K562 (cell line): ENCODE data around the gene YJU2. TPM values are rescaled to one million over a fixed set of nuclear protein-coding genes. Genes with fewer than 3 reads are reported as not detected.

Experiments used
- ATAC-seq: fragments of 200-7000 bp; cut with Tn5 transposase; 3 replicates; pipeline ENCODE4 v1.9.1; 2020; ENCODE audit warnings: moderate library complexity
- BruUV-seq: library from RNA; stranded (reverse); fragments of 400-500 nt; replicated peaks from 2 replicates; lab custom pipeline; 2021; lab: Mats Ljungman, UMichigan
- CTCF ChIA-PET: fragments of 300-600 bp; formaldehyde crosslinking; extraction: SDS; loops from one replicate; lab custom pipeline; 2021; ENCODE audit warnings: low intra/inter-chr PET ratio; lab: Yijun Ruan, JAX
- POLR2A ChIA-PET: fragments of 300-600, 350-650 bp; sonication (Branson Sonifier 250); formaldehyde crosslinking; extraction: SDS; loops from one replicate; lab custom pipeline; 2021; ENCODE audit warnings: antibody characterized with exemption, inconsistent platforms; lab: Yijun Ruan, JAX
- DNase-seq, 4 experiments: peaks; one replicate each; pipeline versions ENCODE4 v3.0.0 to v3.0.0-alpha.2; 2011 to 2018; ENCODE audit warnings: low spot score in 3 of 4, mixed read lengths in 3 of 4; ENCODE audit errors: extremely low read depth in 1 of 4
- FAIRE-seq: peaks from 2 replicates; lab custom pipeline; 2011; peaks lifted over from hg19 to GRCh38; lab: Jason Lieb, UNC
- H2AFZ ChIP-seq: 2 replicates; pipeline ENCODE4 v1.6.0; 2011; ENCODE audit warnings: low read depth, low read length, control low read depth, inconsistent platforms
- H3K27ac ChIP-seq: fragments of 200-600 bp; 3 replicates; pipeline ENCODE4 v1.8.0; 2011; ENCODE audit warnings: low read depth, mild to moderate bottlenecking, control low read depth, inconsistent platforms, low read length, moderate library complexity, mixed read lengths; ENCODE audit errors: extremely low read depth
- H3K27me3 ChIP-seq, 2 experiments: fragments of 300-600 bp in 1 of 2; 2 replicates in 1 of 2; 3 replicates in 1 of 2; pipeline versions ENCODE4 v1.6.0 to v1.8.0; 2011; ENCODE audit warnings: inconsistent platforms in 2 of 2, low read length in 2 of 2, mild to moderate bottlenecking in 1 of 2, mixed read lengths in 1 of 2, moderate library complexity in 1 of 2; ENCODE audit not compliant: control insufficient read depth in 2 of 2, insufficient read depth in 2 of 2
- H3K36me3 ChIP-seq: fragments of 300-600 bp; 3 replicates; pipeline ENCODE4 v1.8.0; 2011; ENCODE audit warnings: mild to moderate bottlenecking, low read length, inconsistent platforms; ENCODE audit not compliant: control insufficient read depth, insufficient read depth
- H3K4me1 ChIP-seq, 2 experiments: fragments of 200-600 bp in 1 of 2; replicated peaks in 1 of 2; 2 replicates in 1 of 2; 3 replicates in 1 of 2; pipeline versions ENCODE4 v1.5.1 to v1.8.0; 2011; ENCODE audit warnings: inconsistent platforms in 2 of 2, low read length in 2 of 2, mild to moderate bottlenecking in 1 of 2, mixed read lengths in 1 of 2, moderate library complexity in 1 of 2; ENCODE audit not compliant: control insufficient read depth in 2 of 2, insufficient read depth in 2 of 2
- H3K4me2 ChIP-seq: 2 replicates; pipeline ENCODE4 v1.6.1; 2011; ENCODE audit warnings: low read length, control low read depth, inconsistent platforms, mixed read lengths; ENCODE audit not compliant: insufficient read depth
- H3K4me3 ChIP-seq: fragments of 200-600 bp; sonication (generic), shearing (Covaris generic); 2 replicates; pipeline ENCODE4 v1.5.1; 2016; ENCODE audit warnings: control low read depth, inconsistent platforms
- H3K79me2 ChIP-seq: fragments of 200-600 bp; 3 replicates; pipeline ENCODE4 v1.8.0; 2011; ENCODE audit warnings: low read length, inconsistent platforms; ENCODE audit not compliant: control insufficient read depth, insufficient read depth
- H3K9ac ChIP-seq, 2 experiments: 2 replicates each; pipeline versions ENCODE4 v1.6.0 to v1.6.1; 2011; ENCODE audit warnings: low read depth in 2 of 2, low read length in 2 of 2, control low read depth in 1 of 2, inconsistent platforms in 1 of 2, mild to moderate bottlenecking in 1 of 2, mixed read lengths in 1 of 2; ENCODE audit not compliant: insufficient read depth in 1 of 2
- H3K9me1 ChIP-seq: one replicate; pipeline ENCODE4 v1.6.0; 2011; ENCODE audit warnings: inconsistent platforms, mild to moderate bottlenecking, low read length, moderate library complexity; ENCODE audit not compliant: control insufficient read depth, insufficient read depth
- H3K9me3 ChIP-seq: replicated peaks from 2 replicates; pipeline ENCODE4 v1.5.1; 2011; ENCODE audit warnings: low read depth, low read length, inconsistent platforms; ENCODE audit not compliant: control insufficient read depth, insufficient read depth
- H4K20me1 ChIP-seq: replicated peaks from 2 replicates; pipeline ENCODE4 v1.6.1; 2011; ENCODE audit warnings: low read length, inconsistent platforms, mixed read lengths; ENCODE audit not compliant: control insufficient read depth, insufficient read depth
- MED1 ChIP-seq: sonication (generic); formaldehyde crosslinking; IDR thresholded peaks from 2 replicates; pipeline ENCODE4 v1.8.1; 2023; ENCODE audit warnings: missing genetic modification reagents, borderline replicate concordance
- WGBS: fragments of 100-300 bp; shearing (Covaris generic); methylation state at CpG from one replicate; pipeline ENCODE4 v1.1.6; 2016; ENCODE audit warnings: low coverage, mixed read lengths; ENCODE audit not compliant: insufficient coverage; ENCODE audit errors: missing lambda C conversion rate; 5-methylcytosine and 5-hydroxymethylcytosine counted together
- in situ Hi-C: fragments of 300-500 bp; cut with MboI; formaldehyde crosslinking; loops from 4 replicates; pipeline ENCODE4 v1.15.0; 2018; ENCODE audit warnings: inconsistent platforms, mixed read lengths
- intact Hi-C: fragments of 100-400 bp; cut with micrococcal nuclease; formaldehyde crosslinking; loops from 2 replicates; pipeline ENCODE4 v1.14.2; 2022
- polyA plus RNA-seq, 8 experiments: library from polyadenylated mRNA; depleted of rRNA in 4 of 8; stranded (reverse) in 5 of 8; unstranded in 3 of 8; fragments of >200 nt; fragmentation: Nextera tagmentation in 2 of 8; fragmentation: Illumina TruSeq in 1 of 8; extraction: Ambion mirVana in 2 of 8; extraction: Trizol in 1 of 8; gene quantifications; 2 replicates each; pipeline versions ENCODE4 v1.2.1 to v1.2.3, GENCODE V29; 2011 to 2014; ENCODE audit warnings: inconsistent platforms in 1 of 8, missing spikeins in 1 of 8
- total RNA-seq, 7 experiments: library from RNA; depleted of rRNA in 6 of 7; stranded (reverse); fragments of >200 nt in 6 of 7; fragmentation: Illumina TruSeq in 2 of 7; extraction: Trizol in 2 of 7; gene quantifications; 2 replicates each; pipeline versions ENCODE4 v1.2.1 to v1.2.3, GENCODE V29; 2011 to 2021; ENCODE audit warnings: low replicate concordance in 1 of 7
- TF ChIP-seq, protein P1 (sequence below), 2 experiments: fragments of 450-650 bp in 1 of 2; IDR thresholded peaks; 2 replicates each; pipeline ENCODE4 v1.6.1; 2011 to 2017; ENCODE audit warnings: low read depth in 2 of 2, antibody characterized with exemption in 1 of 2, borderline replicate concordance in 1 of 2, low read length in 1 of 2, mild to moderate bottlenecking in 1 of 2, mixed read lengths in 1 of 2; ENCODE audit not compliant: control insufficient read depth in 1 of 2

YJU2 gene
- total and polyA plus RNA-seq, 9 of the 15 experiments (the other 6 are each of a cell fraction or from before 2014, with no cell fraction given): 0.41 to 34.9 (median 19.3) TPM

DNA sequence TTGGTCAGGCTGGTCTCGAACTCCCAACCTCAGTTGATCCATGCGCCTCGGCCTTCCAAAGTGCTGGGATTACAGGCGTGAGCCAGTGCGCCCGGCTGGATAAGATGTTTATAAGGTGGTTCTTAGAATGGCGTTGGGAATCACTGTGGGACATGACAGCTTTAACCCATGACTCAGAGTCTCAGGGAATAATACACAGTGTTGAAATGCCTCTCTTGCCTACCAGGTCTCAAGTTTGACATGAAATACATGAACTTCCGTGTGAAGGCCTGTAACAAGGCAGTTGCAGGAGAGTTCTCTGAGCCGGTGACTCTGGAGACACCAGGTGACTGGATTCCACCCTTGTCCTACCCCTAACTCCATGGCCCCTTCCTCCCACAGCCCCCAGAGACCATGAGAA lies 70.1 kb downstream of the YJU2 start:
- no peaks in the 10 kb centered on the region for H3K36me3 ChIP-seq
- TF ChIP-seq, protein P1, sequence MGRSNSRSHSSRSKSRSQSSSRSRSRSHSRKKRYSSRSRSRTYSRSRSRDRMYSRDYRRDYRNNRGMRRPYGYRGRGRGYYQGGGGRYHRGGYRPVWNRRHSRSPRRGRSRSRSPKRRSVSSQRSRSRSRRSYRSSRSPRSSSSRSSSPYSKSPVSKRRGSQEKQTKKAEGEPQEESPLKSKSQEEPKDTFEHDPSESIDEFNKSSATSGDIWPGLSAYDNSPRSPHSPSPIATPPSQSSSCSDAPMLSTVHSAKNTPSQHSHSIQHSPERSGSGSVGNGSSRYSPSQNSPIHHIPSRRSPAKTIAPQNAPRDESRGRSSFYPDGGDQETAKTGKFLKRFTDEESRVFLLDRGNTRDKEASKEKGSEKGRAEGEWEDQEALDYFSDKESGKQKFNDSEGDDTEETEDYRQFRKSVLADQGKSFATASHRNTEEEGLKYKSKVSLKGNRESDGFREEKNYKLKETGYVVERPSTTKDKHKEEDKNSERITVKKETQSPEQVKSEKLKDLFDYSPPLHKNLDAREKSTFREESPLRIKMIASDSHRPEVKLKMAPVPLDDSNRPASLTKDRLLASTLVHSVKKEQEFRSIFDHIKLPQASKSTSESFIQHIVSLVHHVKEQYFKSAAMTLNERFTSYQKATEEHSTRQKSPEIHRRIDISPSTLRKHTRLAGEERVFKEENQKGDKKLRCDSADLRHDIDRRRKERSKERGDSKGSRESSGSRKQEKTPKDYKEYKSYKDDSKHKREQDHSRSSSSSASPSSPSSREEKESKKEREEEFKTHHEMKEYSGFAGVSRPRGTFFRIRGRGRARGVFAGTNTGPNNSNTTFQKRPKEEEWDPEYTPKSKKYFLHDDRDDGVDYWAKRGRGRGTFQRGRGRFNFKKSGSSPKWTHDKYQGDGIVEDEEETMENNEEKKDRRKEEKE (IDR thresholded peaks at IDR 0.05; ENCODE audit: borderline replicate concordance in 1 of 2, control insufficient read depth in 1 of 2, low read depth in 2 of 2, low read length in 1 of 2): no peak
- no peak for TF ChIP-seq MED1 (CRISPR knock-in tag)
- TF ChIP-seq, all 486 proteins: peak for 0
- Histone ChIP-seq H3K27ac (no peak overlapping the region), H3K79me2 (no peaks in the 10 kb centered on the region), H2AFZ (0 out of 2 replicates have a peak overlapping the region, but pooled peaks have one; percentile 21), H3K27me3 (no peaks in the 10 kb centered on the region), H4K20me1 (no peaks in the 10 kb centered on the region), H3K9me3 (peaks cover 4% of the 10 kb centered on the region; the same call in 1 of the 2 replicates), H3K9me1 (no peaks in the 10 kb centered on the region), H3K4me3 (no peak overlapping the region), H3K4me2 (no peak overlapping the region), H3K9ac (peak overlapping the region in 1 of 2 experiments; percentile 18; a peak in 1 of 4 replicates), H3K4me1 (peaks cover 0 to 9% of the 10 kb centered on the region in 2 experiments; a peak in 3 of 5 replicates)
- WGBS: 46% methylated on average over 9 of the region's 9 CpGs
- FAIRE-seq (no peak), ATAC-seq (no peak), DNase-seq (no peak)
- in situ Hi-C loops: no loop called here
- intact Hi-C loops: no loop called here
- ChIA-PET CTCF (no interaction called here), POLR2A (interaction anchor here (1.0 kb wide), 1 partner anchor 26 kb away, joined by 3 read pairs; no protein-coding TSS in a partner anchor)
- no TSS peak for BruUV-seq
